ENCODE data around the gene MTG2.

DNA sequence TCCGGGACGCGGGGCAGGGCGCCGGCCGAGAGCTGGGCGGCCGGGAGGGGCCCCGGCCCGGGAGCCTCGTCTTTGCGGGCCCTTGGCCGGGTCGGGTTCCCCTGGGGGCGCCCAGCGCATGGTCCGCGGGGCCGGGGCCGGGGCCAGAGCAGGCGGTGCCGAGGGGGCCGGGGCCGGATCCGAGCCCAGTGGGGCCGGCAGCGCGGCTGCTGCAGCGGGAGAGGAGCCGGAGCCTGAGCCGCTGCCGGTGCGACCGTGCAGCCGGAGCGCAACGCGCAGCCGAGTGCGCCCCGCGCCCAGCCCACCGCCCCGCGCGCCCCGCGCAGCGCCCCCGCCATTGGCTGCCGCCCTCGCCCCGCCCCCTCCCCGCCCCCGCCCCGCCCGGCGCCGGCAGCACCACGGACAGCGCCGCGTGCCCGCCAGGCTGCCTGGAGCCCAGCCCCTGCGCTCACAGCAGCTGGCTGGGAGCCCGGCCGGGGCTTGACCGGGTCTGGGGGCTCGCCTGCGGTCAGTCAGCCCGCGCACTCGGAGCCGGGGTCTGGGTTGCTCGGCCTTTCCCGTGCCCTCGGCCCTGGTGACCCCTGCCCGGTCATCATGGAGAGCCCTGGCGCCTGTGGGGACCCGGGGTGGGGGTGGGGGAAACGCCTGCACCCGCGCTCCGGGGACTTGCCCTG lies 37.3 kb downstream of the MTG2 start, which contains the start of gene HRH3:
- TF ChIP-seq CSDC2 (CRISPR knock-in tag; IDR thresholded peaks at IDR 0.05) = no peak
- TF ChIP-seq, protein P1, sequence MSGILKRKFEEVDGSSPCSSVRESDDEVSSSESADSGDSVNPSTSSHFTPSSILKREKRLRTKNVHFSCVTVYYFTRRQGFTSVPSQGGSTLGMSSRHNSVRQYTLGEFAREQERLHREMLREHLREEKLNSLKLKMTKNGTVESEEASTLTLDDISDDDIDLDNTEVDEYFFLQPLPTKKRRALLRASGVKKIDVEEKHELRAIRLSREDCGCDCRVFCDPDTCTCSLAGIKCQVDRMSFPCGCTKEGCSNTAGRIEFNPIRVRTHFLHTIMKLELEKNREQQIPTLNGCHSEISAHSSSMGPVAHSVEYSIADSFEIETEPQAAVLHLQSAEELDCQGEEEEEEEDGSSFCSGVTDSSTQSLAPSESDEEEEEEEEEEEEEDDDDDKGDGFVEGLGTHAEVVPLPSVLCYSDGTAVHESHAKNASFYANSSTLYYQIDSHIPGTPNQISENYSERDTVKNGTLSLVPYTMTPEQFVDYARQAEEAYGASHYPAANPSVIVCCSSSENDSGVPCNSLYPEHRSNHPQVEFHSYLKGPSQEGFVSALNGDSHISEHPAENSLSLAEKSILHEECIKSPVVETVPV (CRISPR knock-in tag; IDR thresholded peaks at IDR 0.05) = no peak
- TF ChIP-seq BACH2 (CRISPR knock-in tag; IDR thresholded peaks at IDR 0.05; ENCODE audit: borderline replicate concordance) = no peak
- no peak for TF ChIP-seq ISL1 (CRISPR knock-in tag; IDR thresholded peaks at IDR 0.05)
- TF ChIP-seq, protein P2, sequence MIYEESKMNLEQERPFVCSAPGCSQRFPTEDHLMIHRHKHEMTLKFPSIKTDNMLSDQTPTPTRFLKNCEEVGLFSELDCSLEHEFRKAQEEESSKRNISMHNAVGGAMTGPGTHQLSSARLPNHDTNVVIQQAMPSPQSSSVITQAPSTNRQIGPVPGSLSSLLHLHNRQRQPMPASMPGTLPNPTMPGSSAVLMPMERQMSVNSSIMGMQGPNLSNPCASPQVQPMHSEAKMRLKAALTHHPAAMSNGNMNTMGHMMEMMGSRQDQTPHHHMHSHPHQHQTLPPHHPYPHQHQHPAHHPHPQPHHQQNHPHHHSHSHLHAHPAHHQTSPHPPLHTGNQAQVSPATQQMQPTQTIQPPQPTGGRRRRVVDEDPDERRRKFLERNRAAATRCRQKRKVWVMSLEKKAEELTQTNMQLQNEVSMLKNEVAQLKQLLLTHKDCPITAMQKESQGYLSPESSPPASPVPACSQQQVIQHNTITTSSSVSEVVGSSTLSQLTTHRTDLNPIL (CRISPR knock-in tag; IDR thresholded peaks at IDR 0.05; ENCODE audit: low read depth) = no peak
- no peak for TF ChIP-seq RARB (CRISPR knock-in tag; IDR thresholded peaks at IDR 0.05)
- TF ChIP-seq ARNTL (CRISPR knock-in tag; IDR thresholded peaks at IDR 0.05; ENCODE audit: borderline replicate concordance, low read depth) = no peak
- TF ChIP-seq TCF4 (CRISPR knock-in tag; IDR thresholded peaks at IDR 0.05; ENCODE audit: borderline replicate concordance) = no peak
- no peak for TF ChIP-seq PPARA (CRISPR knock-in tag; IDR thresholded peaks at IDR 0.05; ENCODE audit: borderline replicate concordance)
- TF ChIP-seq ZNF8 (CRISPR knock-in tag; IDR thresholded peaks at IDR 0.05) = no peak
- no peak for TF ChIP-seq SNAI2 (CRISPR knock-in tag; IDR thresholded peaks at IDR 0.05)
- TF ChIP-seq OSR1 (CRISPR knock-in tag; IDR thresholded peaks at IDR 0.05) = no peak
- TF ChIP-seq, protein P3, sequence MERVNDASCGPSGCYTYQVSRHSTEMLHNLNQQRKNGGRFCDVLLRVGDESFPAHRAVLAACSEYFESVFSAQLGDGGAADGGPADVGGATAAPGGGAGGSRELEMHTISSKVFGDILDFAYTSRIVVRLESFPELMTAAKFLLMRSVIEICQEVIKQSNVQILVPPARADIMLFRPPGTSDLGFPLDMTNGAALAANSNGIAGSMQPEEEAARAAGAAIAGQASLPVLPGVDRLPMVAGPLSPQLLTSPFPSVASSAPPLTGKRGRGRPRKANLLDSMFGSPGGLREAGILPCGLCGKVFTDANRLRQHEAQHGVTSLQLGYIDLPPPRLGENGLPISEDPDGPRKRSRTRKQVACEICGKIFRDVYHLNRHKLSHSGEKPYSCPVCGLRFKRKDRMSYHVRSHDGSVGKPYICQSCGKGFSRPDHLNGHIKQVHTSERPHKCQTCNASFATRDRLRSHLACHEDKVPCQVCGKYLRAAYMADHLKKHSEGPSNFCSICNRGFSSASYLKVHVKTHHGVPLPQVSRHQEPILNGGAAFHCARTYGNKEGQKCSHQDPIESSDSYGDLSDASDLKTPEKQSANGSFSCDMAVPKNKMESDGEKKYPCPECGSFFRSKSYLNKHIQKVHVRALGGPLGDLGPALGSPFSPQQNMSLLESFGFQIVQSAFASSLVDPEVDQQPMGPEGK (CRISPR knock-in tag; IDR thresholded peaks at IDR 0.05; ENCODE audit: borderline replicate concordance) = no peak
